GM15510 (cell line): ENCODE results near the gene RAB35.

Experiments used
- POLR2A ChIP-seq: IDR thresholded peaks from 3 replicates; pipeline ENCODE4 v1.6.1; 2011; ENCODE audit warnings: borderline replicate concordance; ENCODE audit not compliant: insufficient read length; ENCODE audit errors: extremely low read depth

RAB35 gene

DNA sequence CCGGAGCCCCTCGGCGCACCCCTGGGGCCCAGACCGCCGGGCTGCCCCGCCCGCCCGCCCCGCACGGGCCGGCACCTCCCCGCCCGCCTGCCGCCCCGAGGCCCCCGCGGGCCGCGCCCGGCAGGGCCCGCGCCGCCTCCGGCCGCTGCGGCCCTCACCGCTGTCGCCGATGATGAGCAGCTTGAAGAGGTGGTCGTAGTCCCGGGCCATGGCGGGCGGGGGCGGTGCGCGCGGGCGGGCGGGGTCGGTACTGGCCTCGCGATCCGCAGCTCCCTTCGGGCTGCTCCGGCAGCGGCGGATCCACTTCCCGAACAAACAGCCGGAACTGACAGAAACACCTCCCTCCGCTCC lies at the start of gene RAB35:
TSS of gene RAB35 (minus strand) at position 313 of the 351 bp plus-strand sequence. CDS start at position 210, 103 bp downstream.
- no peak for TF ChIP-seq POLR2A

- no peak for TF ChIP-seq POLR2A
Measured at GRCh38 chr12:120164293-120164692, 47.7 kb upstream of the RAB35 start.

DNA sequence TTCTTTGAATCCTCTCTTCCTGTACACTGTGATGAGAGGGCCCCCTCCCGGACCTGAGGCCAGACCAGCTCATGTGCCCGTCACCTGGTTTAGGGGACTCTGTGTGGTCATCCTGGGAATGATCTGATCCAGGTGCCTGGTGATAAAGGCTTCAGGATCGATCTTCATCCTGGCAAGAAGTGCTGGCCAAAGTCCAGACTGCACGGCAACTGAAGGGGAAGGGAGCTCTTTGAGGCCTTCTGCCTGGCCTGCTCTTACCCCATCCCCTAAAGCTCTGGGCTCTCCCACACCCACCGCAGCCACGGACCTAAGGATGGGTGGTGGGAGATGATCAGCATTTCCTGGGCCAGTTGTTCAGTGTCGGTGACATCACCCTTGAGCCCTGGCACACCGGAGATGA lies 46.2 kb upstream of the RAB35 start:
- no peak for TF ChIP-seq POLR2A

DNA sequence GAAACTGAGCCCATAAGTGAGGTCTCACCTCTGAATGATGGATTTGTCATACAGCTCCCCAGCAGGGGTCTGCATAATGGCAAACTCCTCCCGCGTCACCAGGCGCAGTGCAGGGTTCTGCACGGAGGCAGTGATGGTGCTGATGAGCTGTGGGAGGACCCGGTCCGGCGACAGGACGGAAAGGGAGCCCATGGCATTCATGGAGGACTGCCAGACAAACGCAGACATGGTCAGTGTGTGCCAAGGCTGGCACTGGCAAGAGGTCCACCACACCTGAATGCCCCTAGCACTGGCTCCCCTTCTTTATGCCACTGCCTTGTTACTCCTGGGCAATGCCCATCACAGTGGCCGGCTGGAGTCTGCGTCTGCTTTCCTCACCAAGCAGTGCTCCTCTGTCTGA lies 45.3 kb upstream of the RAB35 start:
- no peak for TF ChIP-seq POLR2A

DNA sequence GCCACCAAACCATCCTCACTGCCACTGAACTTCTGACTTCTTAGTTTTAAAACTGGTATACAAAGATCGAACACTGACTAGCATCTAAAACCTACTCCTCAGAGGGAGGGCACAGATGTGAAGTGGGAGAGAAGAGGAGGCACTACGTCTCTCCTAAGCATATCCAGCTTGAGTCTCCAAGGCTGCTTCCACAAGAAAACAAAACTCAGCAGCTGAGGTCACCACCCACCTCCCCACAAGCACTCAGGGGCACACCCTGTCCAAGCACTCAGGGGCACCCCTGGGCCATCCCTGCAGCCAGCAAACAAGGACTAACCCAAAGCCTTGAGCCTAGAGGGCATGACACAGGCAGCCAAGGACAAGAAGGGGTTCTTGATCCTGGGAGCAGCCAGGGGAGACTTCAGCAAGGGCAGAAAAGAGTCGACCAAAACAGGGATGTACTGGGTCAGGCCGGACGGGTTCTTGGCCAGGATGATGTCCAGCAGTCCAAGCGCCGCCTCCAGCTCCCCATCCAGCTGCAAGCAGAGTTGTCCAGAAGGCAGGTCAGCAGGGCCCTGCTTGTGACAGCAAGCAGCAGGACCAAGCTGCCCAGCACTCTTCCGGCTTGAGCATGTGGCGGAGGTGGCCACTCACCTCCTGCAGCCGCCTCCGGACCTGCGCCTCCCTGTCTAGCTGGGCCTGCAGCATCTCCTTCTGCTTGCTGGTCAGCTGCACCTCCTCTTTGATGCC lies 43.1 kb upstream of the RAB35 start:
- no peak for TF ChIP-seq POLR2A

GRCh38 chr12:120158351-120158750 lies 41.8 kb upstream of the RAB35 start:
- TF ChIP-seq POLR2A = no peak

DNA sequence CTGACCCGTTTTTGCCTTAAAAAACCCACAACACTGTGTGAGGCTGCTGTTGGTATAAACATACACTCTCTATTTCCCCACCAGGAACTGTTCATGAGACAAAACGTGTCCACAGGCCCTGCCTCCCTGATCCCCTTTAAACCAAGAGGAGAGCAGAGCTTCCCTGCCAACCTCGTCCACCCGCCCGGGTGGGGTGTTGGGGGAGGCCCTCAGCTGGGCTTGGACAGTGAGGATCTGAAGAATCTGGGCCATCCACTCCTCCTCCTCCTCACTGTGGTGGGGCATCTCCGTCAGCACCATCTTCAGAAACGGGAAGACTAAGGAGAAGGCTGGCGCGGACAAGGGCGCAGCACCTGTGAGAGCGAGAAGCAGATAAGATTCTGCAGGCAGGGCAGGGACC lies 41.1 kb upstream of the RAB35 start:
- no peak for TF ChIP-seq POLR2A

GRCh38 chr12:120156315-120157259 lies 40.0 kb upstream of the RAB35 start:
- TF ChIP-seq POLR2A = no peak

DNA sequence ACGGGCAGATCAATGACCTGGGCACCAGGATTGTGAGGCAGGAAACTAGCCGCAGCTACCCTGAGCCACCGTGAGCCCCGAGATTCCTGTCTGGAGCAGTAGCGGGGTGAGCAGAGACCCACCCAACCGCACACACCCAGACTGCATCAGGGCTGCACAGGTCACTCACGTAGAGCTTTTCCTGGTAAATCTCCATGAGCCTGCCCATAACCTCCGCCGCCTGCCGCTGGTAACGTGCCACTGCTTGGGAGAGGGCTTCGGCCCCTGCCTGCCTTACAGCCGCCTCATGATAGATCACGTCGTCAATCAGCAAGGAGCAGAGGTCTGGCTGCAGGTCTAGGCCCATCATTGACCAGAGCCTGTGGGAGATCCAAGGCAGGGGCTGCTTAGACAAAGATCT lies 38.5 kb upstream of the RAB35 start:
- TF ChIP-seq POLR2A = no peak

DNA sequence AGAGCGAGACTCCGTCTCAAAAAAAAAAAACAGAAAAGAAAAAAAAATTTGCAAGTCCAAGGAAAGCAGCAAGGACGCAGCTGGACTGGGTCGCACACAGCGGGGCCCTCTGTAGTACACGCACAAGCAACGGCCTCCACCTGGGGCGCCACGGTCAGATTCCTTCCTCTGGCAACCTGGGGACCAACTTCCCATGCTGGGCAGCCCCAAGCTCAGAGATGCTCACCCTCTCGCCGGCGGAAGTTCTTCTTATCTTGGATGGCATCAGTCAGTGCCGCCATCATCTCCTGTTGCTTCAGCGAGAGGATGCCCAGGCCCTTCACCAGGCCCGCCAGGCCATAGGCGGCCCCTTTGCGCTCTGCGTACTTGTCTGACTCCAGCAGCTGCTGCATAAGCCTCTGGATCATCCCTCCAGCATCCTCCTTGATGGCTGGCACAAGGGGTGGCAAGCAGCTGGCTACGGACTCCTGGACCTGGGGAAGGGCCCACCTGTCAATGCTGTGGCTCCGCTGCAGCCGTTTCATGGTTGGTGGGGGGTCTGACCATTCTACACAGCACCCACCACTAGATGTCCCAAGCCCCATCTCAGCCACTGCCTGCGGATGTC lies 34.5 kb upstream of the RAB35 start:
- TF ChIP-seq POLR2A = no peak

GRCh38 chr12:120148011-120148410 lies 31.5 kb upstream of the RAB35 start:
- TF ChIP-seq POLR2A = no peak

DNA sequence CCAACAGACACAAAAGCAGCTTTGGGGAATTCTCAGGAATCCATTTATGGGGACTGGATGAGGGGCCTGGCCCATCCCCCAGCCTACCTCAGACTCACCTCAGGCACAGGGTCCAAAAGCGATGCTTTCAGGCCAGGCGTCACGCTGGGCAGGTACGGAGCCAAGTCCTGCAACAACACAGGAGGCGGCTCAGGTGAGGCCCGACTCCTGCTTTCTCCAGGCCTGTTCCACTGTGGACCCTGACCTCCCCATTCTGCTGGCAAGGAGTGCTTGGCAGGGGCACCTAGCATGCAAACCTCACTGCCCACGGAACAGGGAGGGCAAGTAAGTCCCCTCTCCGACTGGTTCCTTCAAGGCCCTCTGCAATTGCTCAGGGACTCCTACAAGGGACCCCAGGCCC lies 28.6 kb upstream of the RAB35 start:
- no peak for TF ChIP-seq POLR2A

- no peak for TF ChIP-seq POLR2A
Measured at GRCh38 chr12:120144215-120144614, 27.7 kb upstream of the RAB35 start.

DNA sequence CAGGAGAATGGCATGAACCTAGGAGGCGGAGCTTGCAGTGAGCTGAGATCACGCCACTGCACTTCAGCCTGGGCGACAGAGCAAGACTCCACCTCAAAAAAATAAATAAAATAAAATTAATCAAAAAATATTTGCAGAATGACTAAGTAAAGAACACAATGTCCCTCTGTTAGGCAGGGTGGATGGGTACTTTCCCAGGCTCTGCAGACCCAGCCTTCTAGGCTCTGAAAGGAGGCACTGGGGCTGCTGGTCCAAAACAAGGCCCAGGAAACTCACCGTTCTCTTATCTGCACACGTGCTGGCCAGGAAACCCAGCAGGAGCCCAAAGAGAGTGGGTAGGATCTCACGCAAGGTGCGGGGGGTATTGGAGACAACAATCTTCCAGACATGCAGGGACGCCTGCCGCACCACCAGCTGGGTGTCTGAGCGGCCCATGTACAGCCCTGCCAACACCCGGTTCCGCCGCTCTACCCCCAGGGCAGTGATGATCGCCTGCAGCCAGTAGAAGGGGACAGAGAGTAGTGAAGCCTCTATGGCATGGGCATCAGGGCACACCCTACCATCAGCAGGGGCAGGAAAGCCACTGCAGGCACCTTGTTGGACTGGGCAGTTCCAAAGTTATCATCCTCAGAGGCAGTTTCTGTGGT lies 25.8 kb upstream of the RAB35 start:
- TF ChIP-seq POLR2A = no peak

- TF ChIP-seq POLR2A = no peak
Measured at GRCh38 chr12:120141336-120141735, 24.8 kb upstream of the RAB35 start.
